GM23248 (cell line): ENCODE measurements around the gene CCDC187.

Source experiments
- EZH2 ChIP-seq: fragments of 200-600 bp; sonication (generic); IDR thresholded peaks from 2 replicates; pipeline ENCODE4 v1.6.1; 2018; ENCODE audit warnings: antibody characterized with exemption, mild to moderate bottlenecking; ENCODE audit not compliant: insufficient read depth, poor library complexity, severe bottlenecking
- EZH2phosphoT487 ChIP-seq: fragments of 200-600 bp; sonication (generic); IDR thresholded peaks from 2 replicates; pipeline ENCODE4 v1.6.1; 2018; ENCODE audit warnings: antibody characterized with exemption, moderate library complexity, mild to moderate bottlenecking, low read depth; ENCODE audit not compliant: insufficient read depth

GRCh38 chr9:136314944-136315343 lies 11.1 kb upstream of the CCDC187 start:
- TF ChIP-seq EZH2 (no peak), EZH2phosphoT487 (no peak)
